HepG2 (cell line): ENCODE measurements around the gene NUBPL.

ENCODE experiments used
- CTCF ChIP-seq: sonication (generic); formaldehyde crosslinking; IDR thresholded peaks from 2 replicates; pipeline ENCODE4 v1.5.0; 2020; ENCODE audit warnings: mild to moderate bottlenecking, missing genetic modification reagents, moderate library complexity
- EP300 ChIP-seq, 3 experiments: sonication (generic) in 1 of 3; formaldehyde crosslinking in 1 of 3; IDR thresholded peaks; 2 replicates each; pipeline versions ENCODE4 v1.5.1 to v1.6.1; 2011 to 2020; ENCODE audit warnings: low read depth in 2 of 3, low read length in 2 of 3, borderline replicate concordance in 1 of 3, improper control_type of control experiment in 1 of 3, mild to moderate bottlenecking in 1 of 3, missing genetic modification reagents in 1 of 3, moderate library complexity in 1 of 3
- IKZF5 ChIP-seq: IDR thresholded peaks from 2 replicates; pipeline ENCODE4 v1.6.1; 2018; ENCODE audit warnings: missing genetic modification reagents, mild to moderate bottlenecking, missing compliant biosample characterization
- NFIC ChIP-seq: IDR thresholded peaks from 2 replicates; pipeline ENCODE4 v1.6.1; 2012; ENCODE audit warnings: mild to moderate bottlenecking, low read length, inconsistent platforms
- POLR2A ChIP-seq, 2 experiments: IDR thresholded peaks; 2 replicates each; pipeline ENCODE4 v1.6.1; 2011; ENCODE audit warnings: low read depth in 2 of 2, low read length in 2 of 2, mild to moderate bottlenecking in 1 of 2, moderate library complexity in 1 of 2; ENCODE audit not compliant: insufficient read depth in 1 of 2
- POLR2AphosphoS5 ChIP-seq: IDR thresholded peaks from 2 replicates; pipeline ENCODE4 v1.6.1; 2012; ENCODE audit warnings: low read depth, low read length
- ZNF512 ChIP-seq: sonication (generic); formaldehyde crosslinking; IDR thresholded peaks from 2 replicates; pipeline ENCODE4 v1.4.0; 2020; ENCODE audit warnings: mild to moderate bottlenecking, missing genetic modification reagents
- ZNF513 ChIP-seq: sonication (generic); formaldehyde crosslinking; conservative IDR thresholded peaks from 2 replicates; pipeline ENCODE4 v1.5.0; 2020; ENCODE audit warnings: missing genetic modification reagents

- no peak for TF ChIP-seq CTCF (CRISPR knock-in tag)
- no peak for TF ChIP-seq NFIC
- no peak for TF ChIP-seq POLR2AphosphoS5
- no peak for TF ChIP-seq ZNF512
- no peak for TF ChIP-seq EP300 (IDR thresholded peaks at IDR 0.05; ENCODE audit: low read depth in 2 of 2, low read length in 2 of 2)
- TF ChIP-seq EP300 (CRISPR knock-in tag; IDR thresholded peaks at IDR 0.05; ENCODE audit: borderline replicate concordance), result no peak
- TF ChIP-seq IKZF5 (CRISPR knock-in tag), result no peak
- no peak for TF ChIP-seq ZNF513 (CRISPR knock-in tag)
- no peak for TF ChIP-seq POLR2A (IDR thresholded peaks at IDR 0.05; ENCODE audit: insufficient read depth in 1 of 2, low read depth in 2 of 2, low read length in 2 of 2)
Observed at GRCh38 chr14:31884238-31884637, 323.0 kb downstream of the NUBPL start.
